Measurements from ENCODE around the gene PTPRD. TPM values are rescaled to one million over a fixed set of nuclear protein-coding genes. Genes with fewer than 3 reads are reported as not detected.

The PTPRD gene
- total RNA-seq, 1 experiment from 2014 or later = 0.02 TPM

GRCh38 chr9:8864545-8864896, 1748.3 kb downstream of the PTPRD start:
- intact Hi-C loops (cut with micrococcal nuclease) = no loop called here
- H4K20me1 ChIP-seq (ENCODE audit: insufficient read depth) = no peaks in the 10 kb centered on the region
- no peaks in the 10 kb centered on the region for H3K4me1 ChIP-seq (ENCODE audit: control insufficient read depth in 1 of 2, insufficient read depth in 2 of 2, low read length in 2 of 2)
- ChIA-PET POLR2A (no interaction called here), CTCF (no interaction called here), RAD21 (ENCODE audit: low non-redundant PET in 1 of 2, low total read pairs in 2 of 2, uncharacterized antibody in 2 of 2, unreplicated experiment in 2 of 2) (no interaction called here)
- ATAC-seq = no peak
- peaks cover 0 to 8% of the 10 kb centered on the region in 2 experiments; a peak in 2 of 4 replicates for H3K9me3 ChIP-seq (ENCODE audit: control insufficient read depth in 1 of 2, insufficient read depth in 1 of 2, low read depth in 1 of 2, low read length in 2 of 2)
- DNase-seq (ENCODE audit: low read depth, low spot score) = no peak
- no peaks in the 10 kb centered on the region for H3K79me2 ChIP-seq (ENCODE audit: insufficient read depth, low read length)
- TF ChIP-seq FOSL1 (IDR thresholded peaks at IDR 0.05; ENCODE audit: low read depth) (no peak), ELF1 (IDR thresholded peaks at IDR 0.05; ENCODE audit: borderline replicate concordance, low read depth) (no peak), CEBPB (IDR thresholded peaks at IDR 0.05; ENCODE audit: low read depth) (no peak), SRF (IDR thresholded peaks at IDR 0.05; ENCODE audit: low read depth) (no peak), CTCF (IDR thresholded peaks at IDR 0.05 in 2 of 3, conservative IDR thresholded peaks at IDR 0.05 in 1 of 3; ENCODE audit: borderline replicate concordance in 1 of 3, insufficient read depth in 1 of 3, low read depth in 2 of 3, low read length in 2 of 3) (no peak), EGR1 (IDR thresholded peaks at IDR 0.05; ENCODE audit: low read depth) (no peak), ZFX (IDR thresholded peaks at IDR 0.05) (no peak), REST (IDR thresholded peaks at IDR 0.05; ENCODE audit: low read depth) (no peak), ZBTB33 (IDR thresholded peaks at IDR 0.05; ENCODE audit: extremely low read depth, insufficient replicate concordance, low read length) (no peak), CBX3 (IDR thresholded peaks at IDR 0.05; ENCODE audit: low read depth) (no peak), SP1 (IDR thresholded peaks at IDR 0.05; ENCODE audit: low read depth) (no peak), POLR2A (IDR thresholded peaks at IDR 0.05; ENCODE audit: borderline replicate concordance, extremely low read depth, insufficient read depth, insufficient read length) (no peak)
- no peak overlapping the region for H3K9ac ChIP-seq (ENCODE audit: low read length)
- H3K4me3 ChIP-seq (replicated peaks in 1 of 2; ENCODE audit: low read depth in 1 of 2, low read length in 2 of 2) = no peak overlapping the region
- H2AFZ ChIP-seq (ENCODE audit: low read depth, low read length, poor library complexity, severe bottlenecking) = no peak overlapping the region
- no peak overlapping the region for H3K4me2 ChIP-seq (ENCODE audit: low read length)
- no peaks in the 10 kb centered on the region for H3K27me3 ChIP-seq (ENCODE audit: insufficient read depth, low read length)
- H3K27ac ChIP-seq (ENCODE audit: low read depth, low read length) = no peak overlapping the region
- H3K36me3 ChIP-seq (ENCODE audit: control insufficient read depth in 1 of 2, insufficient read depth in 2 of 2, low read length in 2 of 2) = no peaks in the 10 kb centered on the region
- no TSS peak for BruUV-seq (replicated peaks)
- no peaks in the 10 kb centered on the region for H3K9me2 ChIP-seq (ENCODE audit: insufficient read depth)
